DOHH2 (cell line): ENCODE results near the gene CST3.

Experiments used
- CTCF ChIP-seq: fragments of 200-600 bp; sonication (generic); IDR thresholded peaks from one replicate; pipeline ENCODE4 v1.5.1; 2014; ENCODE audit warnings: antibody characterized with exemption, mild to moderate bottlenecking, low read depth, low read length; ENCODE audit not compliant: poor library complexity, severe bottlenecking
- EZH2phosphoT487 ChIP-seq: fragments of 200-600 bp; sonication (generic); IDR thresholded peaks from 2 replicates; pipeline ENCODE4 v1.6.1; 2017; ENCODE audit warnings: borderline replicate concordance, mild to moderate bottlenecking, antibody characterized with exemption, low read length, moderate library complexity, mixed read lengths

- TF ChIP-seq CTCF (no peak), EZH2phosphoT487 (no peak)
Measured at GRCh38 chr20:23585449-23585807, 52.3 kb downstream of the CST3 start.
